Thoracic aorta (tissue), 2 donors: ENCODE data around the gene MARK3. TPM values are rescaled to one million over a fixed set of nuclear protein-coding genes. Genes with fewer than 3 reads are reported as not detected.

ENCODE experiments used
- ATAC-seq: fragments of 150-250 bp; one replicate; pipeline ENCODE4 v1.8.0; 2017; ENCODE audit warnings: low read depth; ENCODE audit not compliant: insufficient number of reproducible peaks, low FRiP score
- DNase-seq: peaks from one replicate; pipeline ENCODE4 v3.0.0-alpha.2; 2020; ENCODE audit warnings: low spot score
- H3K27ac ChIP-seq, 2 donors: fragments of 200-600 bp; sonication (generic); 1 replicate in 1 of 2; 2 replicates in 1 of 2; pipeline ENCODE4 v1.5.1; 2016; ENCODE audit warnings: mild to moderate bottlenecking in 2 of 2, moderate library complexity in 2 of 2
- H3K27me3 ChIP-seq: fragments of 200-600 bp; sonication (generic); replicated peaks from 2 replicates; pipeline ENCODE4 v1.6.0; 2016; ENCODE audit warnings: mild to moderate bottlenecking; ENCODE audit not compliant: insufficient read depth
- H3K36me3 ChIP-seq: fragments of 200-600 bp; sonication (generic); one replicate; pipeline ENCODE4 v1.5.1; 2016
- H3K4me1 ChIP-seq, 2 donors: fragments of 200-600 bp; sonication (generic); 1 replicate in 1 of 2; 2 replicates in 1 of 2; pipeline versions ENCODE4 v1.5.1 to v1.6.0; 2016; ENCODE audit warnings: low read depth in 2 of 2, mild to moderate bottlenecking in 1 of 2; ENCODE audit not compliant: control insufficient read depth in 1 of 2
- H3K4me3 ChIP-seq: fragments of 200-600 bp; sonication (generic); 2 replicates; pipeline ENCODE4 v1.5.1; 2016; ENCODE audit warnings: mild to moderate bottlenecking
- H3K9me3 ChIP-seq: fragments of 200-600 bp; sonication (generic); 2 replicates; pipeline ENCODE4 v1.5.1; 2016
- CTCF ChIP-seq: fragments of 200-600 bp; sonication (generic); IDR thresholded peaks from one replicate; pipeline ENCODE4 v1.5.1; 2019; ENCODE audit warnings: antibody characterized with exemption
- total RNA-seq, 2 donors: library from RNA; depleted of rRNA; stranded (reverse); fragments of >200 nt; gene quantifications; one replicate each; pipeline versions ENCODE4 v1.1.0 to v1.2.3, GENCODE V29; 2016

Gene MARK3
- total RNA-seq, 2 donors from 2014 or later: 77.6 to 133 TPM

GRCh38 chr14:103450416-103450815 is 65.2 kb downstream of the MARK3 start:
- no peak for TF ChIP-seq CTCF
- Histone ChIP-seq H3K36me3 (no peaks in the 10 kb centered on the region), H3K27me3 (no peaks in the 10 kb centered on the region), H3K9me3 (no peaks in the 10 kb centered on the region), H3K4me3 (no peak overlapping the region), H3K27ac (no peak overlapping the region), H3K4me1 (peaks cover 5 to 8% of the 10 kb centered on the region in 2 donors)
- ATAC-seq: no peak
- DNase-seq: no peak

- no peak overlapping the region for H3K4me3 ChIP-seq
- H3K36me3 ChIP-seq: no peaks in the 10 kb centered on the region
- peaks cover 5 to 8% of the 10 kb centered on the region in 2 donors for H3K4me1 ChIP-seq
- DNase-seq (no peak), ATAC-seq (no peak)
- H3K27ac ChIP-seq: no peak overlapping the region
- H3K27me3 ChIP-seq: no peaks in the 10 kb centered on the region
- no peaks in the 10 kb centered on the region for H3K9me3 ChIP-seq
- no peak for TF ChIP-seq CTCF
Measured at GRCh38 chr14:103451401-103451800, 66.2 kb downstream of the MARK3 start.

- no peak for ATAC-seq
Measured at GRCh38 chr14:103453791-103454190, 68.6 kb downstream of the MARK3 start.

GRCh38 chr14:103456167-103456835 is 71.1 kb downstream of the MARK3 start:
- Histone ChIP-seq H3K4me3 (no peak overlapping the region), H3K36me3 (no peaks in the 10 kb centered on the region), H3K9me3 (no peaks in the 10 kb centered on the region), H3K27ac (no peak overlapping the region), H3K27me3 (no peaks in the 10 kb centered on the region), H3K4me1 (no peaks in the 10 kb centered on the region)
- no peak for ATAC-seq
- no peak for DNase-seq
- no peak for TF ChIP-seq CTCF

More at GRCh38 chr14:103453791-103454190, 68.6 kb downstream of the MARK3 start:
- Histone ChIP-seq H3K36me3 (no peaks in the 10 kb centered on the region), H3K4me1 (peaks cover 5 to 8% of the 10 kb centered on the region in 2 donors), H3K27ac (no peak overlapping the region), H3K4me3 (no peak overlapping the region), H3K27me3 (no peaks in the 10 kb centered on the region), H3K9me3 (no peaks in the 10 kb centered on the region)
- no peak for DNase-seq
- TF ChIP-seq CTCF: no peak

GRCh38 chr14:103460415-103460814 is 75.2 kb downstream of the MARK3 start:
- Histone ChIP-seq H3K36me3 (peaks cover 8% of the 10 kb centered on the region), H3K4me1 (no peaks in the 10 kb centered on the region), H3K9me3 (no peaks in the 10 kb centered on the region), H3K27me3 (no peaks in the 10 kb centered on the region), H3K4me3 (no peak overlapping the region), H3K27ac (no peak overlapping the region)
- no peak for TF ChIP-seq CTCF
- no peak for DNase-seq
- no peak for ATAC-seq
